Parathyroid adenoma (tissue), 2 donors: ENCODE results near the gene CPHXL2.

Experiments
- H2AFZ ChIP-seq: fragments of 300-600 bp; sonication (generic); one replicate; pipeline ENCODE4 v1.7.0; 2017; ENCODE audit warnings: antibody characterized with exemption, mild to moderate bottlenecking
- H3K27ac ChIP-seq: fragments of 300-600 bp; sonication (generic); one replicate; pipeline ENCODE4 v1.7.0; 2017
- H3K27me3 ChIP-seq: fragments of 300-600 bp; sonication (generic); one replicate; pipeline ENCODE4 v1.7.0; 2017; ENCODE audit warnings: low read length; ENCODE audit not compliant: control insufficient read depth, insufficient read depth
- H3K36me3 ChIP-seq: fragments of 300-600 bp; sonication (generic); one replicate; pipeline ENCODE4 v1.7.0; 2017; ENCODE audit warnings: low read length; ENCODE audit not compliant: control insufficient read depth, insufficient read depth
- H3K4me1 ChIP-seq: fragments of 300-600 bp; sonication (generic); one replicate; pipeline ENCODE4 v1.7.0; 2017; ENCODE audit warnings: control low read depth
- H3K4me2 ChIP-seq: fragments of 300-600 bp; sonication (generic); one replicate; pipeline ENCODE4 v1.7.0; 2017; ENCODE audit warnings: low read length
- H3K4me3 ChIP-seq: fragments of 300-600 bp; sonication (generic); one replicate; pipeline ENCODE4 v1.7.0; 2017; ENCODE audit warnings: low read depth, low read length
- H3K79me2 ChIP-seq: fragments of 300-600 bp; sonication (generic); one replicate; pipeline ENCODE4 v1.7.0; 2017; ENCODE audit warnings: control low read depth
- H3K9ac ChIP-seq: fragments of 300-600 bp; sonication (generic); one replicate; pipeline ENCODE4 v1.7.0; 2017; ENCODE audit warnings: mild to moderate bottlenecking
- H3K9me3 ChIP-seq: fragments of 300-600 bp; sonication (generic); one replicate; pipeline ENCODE4 v1.7.0; 2017; ENCODE audit warnings: low read length; ENCODE audit not compliant: control insufficient read depth
- CTCF ChIP-seq: fragments of 300-600 bp; sonication (generic); IDR thresholded peaks from one replicate; pipeline ENCODE4 v1.7.0; 2017; ENCODE audit warnings: antibody characterized with exemption, mild to moderate bottlenecking
- donor health status: primary hyperparathyroidism.

CPHXL2 gene

GRCh38 chr16:75635036-75635435 lies 41.8 kb downstream of the CPHXL2 start:
- TF ChIP-seq CTCF = no peak
- Histone ChIP-seq H3K27ac (no peak overlapping the region), H3K9ac (no peak overlapping the region), H3K9me3 (no peaks in the 10 kb centered on the region), H3K4me1 (no peaks in the 10 kb centered on the region), H3K36me3 (no peaks in the 10 kb centered on the region), H2AFZ (no peak overlapping the region), H3K79me2 (no peaks in the 10 kb centered on the region), H3K27me3 (no peaks in the 10 kb centered on the region), H3K4me3 (no peak overlapping the region), H3K4me2 (no peak overlapping the region)

- H3K79me2 ChIP-seq = no peaks in the 10 kb centered on the region
- no peaks in the 10 kb centered on the region for H3K4me1 ChIP-seq
- no peak overlapping the region for H3K27ac ChIP-seq
- no peaks in the 10 kb centered on the region for H3K36me3 ChIP-seq
- no peak overlapping the region for H3K9ac ChIP-seq
- H3K9me3 ChIP-seq = no peaks in the 10 kb centered on the region
- H3K4me3 ChIP-seq = no peak overlapping the region
- TF ChIP-seq CTCF = no peak
- H2AFZ ChIP-seq = no peak overlapping the region
- no peaks in the 10 kb centered on the region for H3K27me3 ChIP-seq
- no peak overlapping the region for H3K4me2 ChIP-seq
These were observed 44.0 kb downstream of the CPHXL2 start for GRCh38 chr16:75632857-75633256.

- H3K9me3 ChIP-seq = no peaks in the 10 kb centered on the region
- no peak overlapping the region for H3K4me3 ChIP-seq
- H3K36me3 ChIP-seq = no peaks in the 10 kb centered on the region
- H3K79me2 ChIP-seq = no peaks in the 10 kb centered on the region
- H2AFZ ChIP-seq = no peak overlapping the region
- no peaks in the 10 kb centered on the region for H3K4me1 ChIP-seq
- H3K27me3 ChIP-seq = no peaks in the 10 kb centered on the region
- TF ChIP-seq CTCF = no peak
- H3K9ac ChIP-seq = no peak overlapping the region
- no peak overlapping the region for H3K27ac ChIP-seq
- H3K4me2 ChIP-seq = no peak overlapping the region
These were observed 46.8 kb downstream of the CPHXL2 start for GRCh38 chr16:75630052-75630451.

- H3K36me3 ChIP-seq = no peaks in the 10 kb centered on the region
- no peaks in the 10 kb centered on the region for H3K27me3 ChIP-seq
- H3K4me2 ChIP-seq = no peak overlapping the region
- no peak overlapping the region for H3K4me3 ChIP-seq
- H2AFZ ChIP-seq = no peak overlapping the region
- H3K79me2 ChIP-seq = no peaks in the 10 kb centered on the region
- H3K9me3 ChIP-seq = no peaks in the 10 kb centered on the region
- no peak overlapping the region for H3K27ac ChIP-seq
- TF ChIP-seq CTCF = no peak
- no peaks in the 10 kb centered on the region for H3K4me1 ChIP-seq
- H3K9ac ChIP-seq = no peak overlapping the region
These were observed 47.7 kb downstream of the CPHXL2 start for GRCh38 chr16:75629132-75629531.

GRCh38 chr16:75628351-75628750 lies 48.5 kb downstream of the CPHXL2 start:
- Histone ChIP-seq H3K9me3 (no peaks in the 10 kb centered on the region), H3K27me3 (no peaks in the 10 kb centered on the region), H2AFZ (no peak overlapping the region), H3K27ac (no peak overlapping the region), H3K4me2 (no peak overlapping the region), H3K36me3 (no peaks in the 10 kb centered on the region), H3K4me1 (no peaks in the 10 kb centered on the region), H3K79me2 (no peaks in the 10 kb centered on the region), H3K4me3 (no peak overlapping the region), H3K9ac (no peak overlapping the region)
- no peak for TF ChIP-seq CTCF
